HG03432 (cell line): ENCODE results near the gene SLC7A9.

ENCODE experiments used
- ATAC-seq: cut with Tn5 transposase; IDR thresholded peaks from one replicate; pipeline ENCODE4 v1.9.1; 2021; ENCODE audit warnings: mild to moderate bottlenecking, moderate library complexity; ENCODE audit not compliant: unreplicated experiment

SLC7A9 gene

DNA sequence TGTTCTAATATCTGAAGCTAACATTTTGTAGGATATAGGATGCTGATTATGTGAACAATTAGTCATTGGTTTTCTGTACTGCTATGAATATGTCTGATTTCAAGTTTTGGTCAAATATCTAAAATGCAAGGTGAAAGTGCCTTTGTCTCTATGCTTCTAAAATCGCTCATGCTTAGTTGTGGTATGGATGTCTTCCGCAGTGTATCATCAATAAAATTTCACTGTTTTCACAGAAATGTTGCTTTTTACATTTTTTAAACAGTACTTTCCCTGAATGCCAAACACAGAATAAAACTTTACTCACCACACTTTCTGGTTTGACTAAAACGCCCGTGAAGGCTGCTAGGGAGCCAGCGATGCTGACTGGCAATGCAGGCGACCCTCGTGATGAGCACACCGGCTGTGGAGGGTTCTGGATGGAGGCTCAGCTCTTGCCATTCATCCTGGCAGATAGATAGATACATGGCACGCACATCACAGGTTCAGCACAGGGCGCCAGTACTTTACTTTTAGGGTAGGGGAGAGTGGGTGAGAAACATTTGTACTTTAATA, 40.1 kb downstream of the SLC7A9 start:
- ATAC-seq: no peak

DNA sequence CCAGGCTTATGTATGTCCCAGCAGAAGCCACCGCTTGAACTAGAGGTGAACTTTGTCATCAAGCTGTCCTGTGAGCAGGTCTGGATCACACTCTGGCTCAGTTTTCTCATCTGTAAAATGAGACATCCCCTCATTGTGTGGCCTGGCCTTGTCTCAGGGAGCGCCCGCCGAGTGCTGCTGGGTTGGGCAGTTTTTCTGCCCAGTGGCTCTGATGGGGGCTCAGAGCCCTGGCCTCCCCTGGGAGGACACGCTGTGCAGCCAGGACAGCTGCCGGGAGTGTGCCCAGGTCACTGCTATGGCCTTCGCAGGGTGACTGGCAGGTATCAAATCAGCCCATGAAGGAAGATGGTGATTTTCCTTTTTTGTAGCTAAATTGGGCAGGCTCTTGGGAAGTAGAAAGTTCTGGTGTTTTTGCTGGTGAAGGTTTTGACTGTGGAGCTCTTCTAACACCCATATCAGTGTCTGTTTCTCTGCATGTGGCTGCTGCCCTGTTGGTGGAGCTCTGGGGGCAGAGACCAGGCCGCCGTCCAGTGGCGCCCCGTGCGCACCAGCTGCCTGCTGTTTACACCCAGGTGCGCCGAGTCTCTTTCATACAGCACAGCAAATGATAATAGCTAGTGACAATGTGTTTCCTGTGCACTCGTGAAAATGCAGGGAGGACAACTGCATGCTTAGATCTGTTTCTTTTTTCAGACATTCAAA, 40.8 kb downstream of the SLC7A9 start:
- ATAC-seq: no peak

DNA sequence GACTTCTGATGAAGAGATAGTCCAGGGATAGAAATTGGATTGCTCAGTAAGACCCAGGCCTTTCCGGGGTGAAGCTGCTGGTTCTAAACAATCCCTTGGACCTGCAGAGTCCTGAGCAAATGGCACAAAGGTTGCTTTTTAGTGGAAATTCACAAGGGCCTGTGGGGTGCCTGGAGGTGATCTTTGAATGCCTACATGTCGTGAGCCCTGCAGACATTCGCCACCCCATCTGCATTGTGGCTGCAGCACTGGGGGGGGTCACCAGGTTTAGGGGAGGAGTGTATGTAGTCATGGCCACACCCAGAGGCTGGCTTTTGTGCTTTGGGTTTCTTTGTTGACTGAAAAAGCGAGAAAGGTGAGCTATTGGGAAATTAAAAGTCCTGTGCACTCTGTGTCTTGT, 41.4 kb downstream of the SLC7A9 start:
- ATAC-seq: no peak

DNA sequence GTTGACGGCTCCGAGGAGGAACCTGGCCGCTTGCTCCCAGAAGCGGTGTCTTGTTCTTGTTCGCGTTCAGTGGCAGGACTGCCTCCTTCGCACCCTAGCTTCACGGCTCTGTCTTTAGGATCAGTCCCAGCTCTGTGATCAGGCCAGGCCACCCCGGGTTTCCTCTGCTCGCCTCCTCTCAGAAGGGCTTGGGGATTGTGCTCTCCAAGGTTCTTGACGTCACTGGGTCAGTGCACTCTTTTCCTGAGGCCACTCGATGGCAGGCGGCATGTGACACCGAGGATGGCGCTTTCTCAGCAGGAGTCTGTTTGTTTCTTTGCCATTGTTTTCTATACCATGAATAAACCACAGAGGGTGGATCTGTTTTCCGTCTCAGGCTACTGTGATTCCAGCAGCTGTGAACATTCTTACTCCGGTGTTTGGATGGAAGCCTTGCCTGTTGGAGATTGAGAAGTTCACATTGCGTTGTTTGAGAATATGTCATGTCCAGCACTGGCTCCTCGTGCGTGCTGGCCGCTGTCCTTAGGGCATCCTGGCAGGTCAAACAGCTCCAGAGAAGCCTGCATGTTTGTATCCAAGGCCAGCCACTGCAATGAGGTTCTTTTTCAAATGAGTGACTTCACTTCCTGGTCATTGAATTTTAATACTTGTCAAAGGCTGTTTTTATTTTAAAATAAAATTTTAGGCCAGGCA, 44.5 kb downstream of the SLC7A9 start:
- no peak for ATAC-seq

DNA sequence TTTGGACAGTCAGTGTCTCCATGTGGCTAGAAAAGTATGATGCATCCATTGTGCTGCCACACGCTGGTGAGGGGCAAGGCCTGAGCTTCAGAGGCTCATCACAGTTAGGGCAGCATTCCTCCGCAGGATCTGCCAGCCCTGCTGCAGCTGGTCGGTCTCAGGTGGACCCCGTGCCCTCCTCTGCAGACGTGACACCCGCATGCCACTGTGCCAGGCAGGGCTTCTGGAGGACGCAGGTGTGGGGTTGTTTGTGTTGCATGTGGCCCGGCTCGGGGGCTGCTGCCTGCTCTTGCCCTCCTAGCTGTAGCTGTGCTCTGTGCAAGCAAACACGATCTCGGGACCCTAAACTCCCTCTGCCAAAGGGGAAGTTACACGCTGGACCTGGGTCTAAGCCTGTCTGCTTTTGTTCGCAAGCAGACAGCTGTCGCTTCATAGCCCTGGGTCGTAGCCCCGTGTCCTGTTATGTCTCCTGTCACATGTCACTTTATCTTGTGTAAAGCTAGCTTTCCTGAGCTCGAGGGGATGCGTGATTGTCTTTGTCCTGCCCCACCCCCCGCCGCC, 45.3 kb downstream of the SLC7A9 start:
- ATAC-seq: no peak

DNA sequence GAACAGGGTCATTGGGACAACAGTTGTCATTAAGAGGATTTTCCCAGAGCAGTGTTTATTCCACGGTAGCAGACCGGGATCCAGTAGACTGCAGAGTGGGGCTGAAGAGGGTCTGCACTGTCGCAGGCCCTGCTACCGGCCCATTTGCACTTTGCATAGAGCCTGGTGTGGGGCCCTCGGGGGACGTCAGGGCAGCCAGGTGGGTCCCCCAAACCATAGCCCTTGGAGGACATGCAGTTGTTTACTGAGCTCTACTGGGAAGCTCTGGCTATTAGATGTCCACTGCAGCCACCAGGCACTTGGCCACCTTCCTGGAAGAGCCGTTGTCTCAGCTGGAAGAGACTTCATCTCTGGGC, 45.8 kb downstream of the SLC7A9 start:
- ATAC-seq: no peak

DNA sequence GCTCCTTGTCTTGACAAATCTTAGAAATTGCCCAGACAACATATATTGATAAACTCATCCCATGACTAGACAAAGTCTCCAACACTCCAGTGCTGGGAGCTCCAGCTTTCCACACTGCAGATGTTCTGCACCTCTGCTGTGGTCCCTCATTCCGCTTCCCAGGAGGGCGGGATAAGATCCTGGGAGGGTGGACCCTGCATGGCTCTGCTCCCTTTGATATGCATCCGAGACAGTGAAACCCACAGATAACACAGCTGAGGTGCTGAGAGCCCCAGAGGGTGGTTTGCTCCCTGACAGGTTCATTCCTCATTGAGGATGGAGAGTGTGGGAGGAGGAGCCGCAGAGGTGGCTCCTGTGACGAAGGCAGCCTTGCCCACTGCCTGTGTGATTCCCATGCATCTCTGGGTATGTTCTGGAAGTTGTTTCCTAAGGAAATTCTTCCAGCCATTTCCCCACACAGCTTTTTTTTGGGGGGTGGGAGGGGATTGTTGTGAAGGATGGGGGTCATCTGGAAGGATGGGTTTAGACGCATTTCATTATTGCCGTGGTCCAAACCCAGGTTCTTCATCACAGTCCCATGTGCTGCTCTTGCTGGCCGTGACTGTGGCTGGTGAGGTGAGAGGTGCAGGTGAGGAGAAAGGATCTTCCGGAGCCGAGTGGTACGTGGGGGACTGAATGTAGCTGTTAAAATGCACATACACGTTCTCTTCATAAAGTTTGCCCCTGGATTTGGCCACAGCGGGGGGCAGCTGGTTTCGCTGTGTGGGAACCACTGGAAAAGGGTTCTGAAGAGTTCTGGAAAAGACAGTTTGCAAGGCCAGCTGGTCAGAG, 46.4 kb downstream of the SLC7A9 start:
- ATAC-seq: no peak

DNA sequence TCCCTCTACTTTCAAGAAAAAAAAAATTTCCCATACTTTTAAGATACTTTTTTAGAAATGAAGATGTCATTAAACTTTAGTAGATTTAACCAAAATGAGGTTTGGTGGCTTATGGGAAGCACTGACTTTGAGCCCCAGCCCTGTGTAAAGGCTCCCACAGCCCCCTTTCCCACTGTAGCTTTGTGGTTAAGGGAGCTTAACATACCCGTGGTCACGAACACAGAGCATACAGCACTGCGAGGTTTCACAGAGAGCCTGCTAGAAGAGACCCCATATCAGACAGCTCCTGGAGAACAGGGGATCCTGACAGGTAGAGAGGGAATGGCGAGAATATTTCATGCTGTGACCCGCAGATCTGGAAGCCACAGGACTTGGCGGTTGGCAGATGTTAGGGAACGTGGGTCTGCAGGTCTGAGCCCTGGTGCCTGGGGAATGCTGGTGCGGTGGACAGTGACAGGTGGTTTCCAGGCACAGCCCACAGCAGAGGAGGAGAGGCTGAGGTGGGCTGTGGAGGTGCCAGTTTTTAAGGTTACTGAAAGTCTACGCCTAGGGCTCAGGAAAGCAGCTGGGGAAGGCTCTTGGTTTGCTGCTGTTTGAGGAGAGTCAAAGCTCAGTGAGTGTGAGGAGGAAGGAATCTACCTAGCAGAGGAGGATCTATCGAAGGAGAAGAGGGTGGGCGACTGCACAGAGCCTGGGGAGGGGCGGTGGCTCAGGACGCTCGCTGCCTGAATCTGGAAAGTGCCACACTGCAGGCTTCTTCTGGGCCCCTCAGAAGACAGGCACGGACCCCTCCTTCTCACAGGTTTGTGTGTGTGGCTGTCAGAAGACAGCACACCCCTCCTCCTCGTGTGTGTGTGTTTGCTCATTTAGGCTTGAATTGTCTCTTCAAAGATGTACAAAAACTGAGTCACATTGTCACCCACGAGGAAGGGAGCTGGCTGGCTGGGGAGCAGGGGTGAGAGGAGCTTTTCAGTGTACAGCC, 49.9 kb downstream of the SLC7A9 start:
- no peak for ATAC-seq

DNA sequence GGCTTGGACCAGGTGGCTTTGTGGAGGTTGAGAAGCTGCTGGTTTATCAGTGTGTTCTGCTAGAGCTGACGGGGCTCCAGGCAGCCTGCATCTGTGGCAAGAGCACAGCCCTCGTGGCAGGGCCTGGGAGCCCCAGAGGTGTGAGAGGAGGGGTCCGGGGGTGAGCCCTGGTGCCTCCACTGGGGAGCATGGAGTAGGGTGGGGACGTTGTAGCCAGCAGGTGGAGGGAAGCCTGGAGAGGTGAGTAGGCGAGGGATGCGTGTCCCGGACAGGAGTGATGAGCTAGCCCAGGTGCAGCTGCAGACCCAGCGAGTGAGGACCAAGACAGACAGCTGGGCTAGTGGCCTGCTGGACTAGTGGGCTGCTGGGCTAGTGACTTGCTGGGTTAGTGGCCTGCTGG, 51.0 kb downstream of the SLC7A9 start:
- ATAC-seq: no peak

DNA sequence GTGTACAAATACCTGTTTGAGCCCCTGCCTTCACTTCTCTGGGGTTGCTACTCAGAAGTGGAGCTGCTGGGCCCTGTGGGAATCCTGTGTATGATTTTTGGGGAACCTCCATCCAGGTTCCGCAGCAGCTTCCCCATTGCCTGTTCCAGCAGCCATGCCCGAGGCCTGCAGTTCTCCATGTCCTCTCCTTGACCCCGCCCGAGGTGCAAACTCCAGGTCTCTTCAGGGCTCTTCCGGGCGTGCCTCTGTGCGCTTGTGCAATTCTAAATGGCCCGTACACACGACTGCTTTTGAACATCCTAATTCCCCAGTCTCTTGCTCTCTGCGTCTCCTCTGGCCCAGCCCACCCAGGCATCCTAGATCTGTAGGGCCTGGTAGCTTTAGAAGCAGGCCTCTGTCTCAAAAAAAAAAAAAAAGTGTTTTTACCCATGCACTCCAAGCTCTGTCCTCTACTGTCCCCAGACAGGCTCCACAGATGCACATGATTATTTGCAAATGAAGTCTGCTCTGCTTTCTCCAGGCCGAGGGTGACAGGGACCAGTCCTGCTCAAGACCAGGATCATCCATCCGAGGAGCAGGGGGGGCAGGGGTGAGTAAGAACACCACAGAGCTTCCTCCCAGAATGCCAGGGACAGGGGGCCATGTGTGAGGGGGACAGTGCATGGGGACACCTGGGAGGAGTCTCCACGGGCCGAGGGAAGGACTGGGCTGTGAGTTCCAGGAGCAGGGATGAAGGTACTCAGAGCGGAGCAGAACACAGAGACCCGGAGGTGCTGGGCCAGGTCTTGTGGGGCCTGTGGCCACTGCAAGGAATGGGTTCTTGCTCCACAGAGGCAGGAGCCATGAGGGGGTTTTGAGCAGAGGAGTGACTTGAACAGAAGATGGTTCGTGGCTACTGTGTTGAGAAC, 51.7 kb downstream of the SLC7A9 start:
- no peak for ATAC-seq

DNA sequence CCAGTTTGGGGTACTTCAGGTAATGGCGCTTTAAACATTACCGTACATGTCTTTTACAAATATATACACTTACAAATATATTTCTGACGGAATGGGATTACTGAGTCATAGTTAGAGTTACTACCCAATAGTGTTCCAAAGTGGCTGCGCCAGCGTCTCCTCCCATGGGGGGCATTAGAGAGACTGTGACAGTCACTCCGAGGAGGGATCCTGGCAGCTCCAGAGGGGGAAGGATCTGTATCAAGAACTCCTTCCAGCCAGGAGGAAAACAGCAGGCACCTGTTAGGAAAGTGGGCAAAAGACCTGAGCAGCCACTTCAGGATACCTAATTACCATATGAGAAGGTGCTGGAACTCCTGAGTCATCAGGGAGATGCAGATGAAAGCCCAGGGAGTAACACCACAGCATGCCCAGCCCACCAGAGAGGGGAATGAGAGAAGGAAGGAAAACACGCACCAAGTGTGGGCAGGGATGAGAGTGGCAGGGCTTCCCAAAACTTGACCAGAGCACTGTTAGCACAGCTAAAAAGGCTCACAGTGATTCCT, 52.9 kb downstream of the SLC7A9 start:
- ATAC-seq: no peak

DNA sequence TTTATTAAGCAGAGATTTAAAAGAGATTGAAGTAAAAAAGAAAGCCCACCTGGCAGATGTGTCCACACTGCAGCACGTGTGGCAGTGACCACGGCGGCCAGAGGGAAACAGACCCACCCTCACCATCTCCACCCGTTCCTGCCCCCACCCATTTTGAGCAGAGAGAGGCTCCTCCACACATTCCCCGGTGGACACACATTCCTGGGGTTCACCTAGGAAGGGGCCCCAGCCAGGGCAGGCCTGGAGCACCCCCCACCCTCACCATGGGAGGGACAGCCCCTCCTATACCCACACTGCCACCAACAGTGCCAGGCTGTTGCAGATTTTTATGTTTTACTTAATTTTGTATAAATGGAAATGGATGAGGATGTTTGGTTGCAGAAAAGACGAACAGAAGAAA, 54.9 kb downstream of the SLC7A9 start:
- no peak for ATAC-seq

DNA sequence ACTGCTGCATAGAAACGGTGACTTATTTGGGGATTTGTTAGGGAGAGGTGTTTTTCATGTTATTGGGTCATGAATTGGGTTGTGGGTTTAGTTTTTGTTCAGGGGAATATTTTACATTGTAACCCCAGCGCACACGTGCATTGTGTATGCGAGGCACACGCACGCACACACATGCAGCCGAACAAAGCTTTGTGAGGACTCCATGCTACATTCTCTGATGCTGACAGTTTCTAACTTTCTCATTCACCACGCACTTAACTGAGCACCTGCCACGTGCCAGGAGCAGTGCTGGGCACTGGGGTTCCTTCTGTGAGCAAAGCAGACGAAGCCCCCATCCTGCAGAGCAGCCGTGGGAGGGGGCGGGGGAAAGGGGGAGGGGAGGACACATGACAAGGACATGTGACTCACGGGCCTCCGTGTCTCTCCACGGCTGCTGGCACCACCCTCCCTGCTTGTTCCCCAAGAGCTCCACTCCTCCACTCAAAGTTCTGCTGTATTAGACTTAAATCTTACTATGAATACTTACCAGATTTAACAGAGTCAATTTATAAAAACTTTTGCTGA, 55.6 kb downstream of the SLC7A9 start:
- no peak for ATAC-seq

DNA sequence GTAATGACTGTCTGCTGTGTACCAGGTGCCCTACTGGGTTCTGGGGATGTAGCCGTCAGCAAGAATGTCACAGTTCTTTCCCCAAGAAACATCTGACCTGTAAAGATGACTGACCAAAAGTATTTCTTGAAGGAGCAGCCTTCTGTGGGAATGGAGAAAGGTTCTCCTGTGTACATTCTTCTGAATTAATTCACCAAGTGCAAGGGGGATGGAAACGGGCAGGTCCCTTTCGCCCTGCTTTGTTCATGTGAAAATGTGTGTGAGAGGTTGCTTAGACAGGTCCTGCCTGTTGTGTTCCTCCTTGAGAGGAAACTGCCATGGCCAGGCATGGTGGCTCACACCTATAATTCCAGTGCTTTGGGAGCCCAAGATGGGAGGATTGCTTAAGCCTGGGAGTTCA, 57.0 kb downstream of the SLC7A9 start:
- no peak for ATAC-seq

DNA sequence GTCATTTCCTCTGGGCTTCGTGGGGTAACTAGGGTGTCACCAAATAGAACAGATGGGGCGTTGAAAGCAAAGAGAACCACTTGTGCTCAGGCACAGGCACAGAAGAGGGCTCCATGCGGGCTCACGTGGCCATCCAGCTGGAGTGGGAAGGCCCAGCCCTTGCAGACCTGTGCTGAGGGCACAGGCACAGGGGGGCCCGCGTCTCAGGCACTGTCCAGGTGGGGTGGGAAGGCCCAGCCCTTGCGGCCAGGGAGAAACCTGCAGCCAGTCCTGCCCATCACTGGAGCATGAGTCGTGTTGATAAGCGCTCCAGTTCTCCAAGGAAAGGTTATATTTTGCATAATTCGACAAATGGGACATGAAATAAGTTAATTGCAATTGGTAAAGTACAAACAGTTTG, 57.5 kb downstream of the SLC7A9 start:
- ATAC-seq: no peak

DNA sequence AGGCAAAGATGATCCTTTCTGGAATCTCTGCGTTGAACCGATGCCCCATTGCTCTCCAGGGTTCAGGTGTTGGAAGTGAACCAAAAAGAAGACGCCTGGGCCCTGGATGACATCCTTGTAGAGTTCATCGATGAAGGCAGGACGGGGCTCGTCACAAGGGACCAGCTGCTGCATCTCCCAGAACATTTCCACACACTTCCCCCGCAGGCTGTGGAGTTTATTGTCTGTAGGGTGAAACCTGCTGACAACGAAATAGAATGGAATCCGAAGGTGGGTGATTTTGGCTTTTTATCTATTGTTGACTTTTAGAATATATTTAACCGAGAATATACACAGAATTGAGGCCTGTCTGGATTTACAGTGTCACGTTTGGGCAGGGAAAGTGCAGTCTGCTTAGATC, 58.4 kb downstream of the SLC7A9 start:
- no peak for ATAC-seq

DNA sequence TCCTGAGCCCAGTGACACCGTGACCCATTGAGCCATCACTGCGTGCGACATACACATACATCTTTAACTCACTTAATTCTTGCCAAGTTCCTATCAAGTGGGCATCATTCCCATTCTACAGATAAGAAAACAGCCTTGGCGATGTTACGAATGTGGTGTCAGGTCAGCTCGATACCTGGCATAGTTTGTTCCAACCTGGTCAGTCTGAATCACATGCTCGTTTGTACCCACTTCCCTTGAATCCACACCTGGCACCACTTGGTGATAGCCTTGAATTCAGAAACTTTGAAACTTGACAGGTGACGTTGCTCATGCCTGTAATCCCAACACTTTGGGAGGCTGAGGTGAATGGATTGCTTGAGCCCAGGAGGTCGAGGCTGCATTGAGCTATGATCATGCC, 59.1 kb downstream of the SLC7A9 start:
- ATAC-seq: no peak

DNA sequence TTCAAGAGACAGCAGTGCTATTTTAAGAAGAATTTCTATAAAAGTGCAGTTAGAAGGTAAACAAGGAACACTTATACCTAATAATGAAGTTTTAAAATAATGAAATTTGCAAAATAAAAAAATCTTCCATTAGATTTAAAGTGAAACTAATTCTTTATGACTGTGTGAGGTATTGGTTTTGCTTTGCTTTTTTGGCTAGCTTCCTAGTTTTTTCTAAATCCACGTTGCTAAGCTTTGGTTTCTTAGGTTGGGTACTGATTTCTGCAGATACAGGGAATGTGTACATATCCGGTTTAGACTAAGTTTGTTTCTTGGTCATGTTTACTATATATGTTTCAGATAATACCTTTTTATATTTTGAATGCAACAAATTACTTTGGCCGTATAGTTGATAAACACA, 59.8 kb downstream of the SLC7A9 start:
- no peak for ATAC-seq

DNA sequence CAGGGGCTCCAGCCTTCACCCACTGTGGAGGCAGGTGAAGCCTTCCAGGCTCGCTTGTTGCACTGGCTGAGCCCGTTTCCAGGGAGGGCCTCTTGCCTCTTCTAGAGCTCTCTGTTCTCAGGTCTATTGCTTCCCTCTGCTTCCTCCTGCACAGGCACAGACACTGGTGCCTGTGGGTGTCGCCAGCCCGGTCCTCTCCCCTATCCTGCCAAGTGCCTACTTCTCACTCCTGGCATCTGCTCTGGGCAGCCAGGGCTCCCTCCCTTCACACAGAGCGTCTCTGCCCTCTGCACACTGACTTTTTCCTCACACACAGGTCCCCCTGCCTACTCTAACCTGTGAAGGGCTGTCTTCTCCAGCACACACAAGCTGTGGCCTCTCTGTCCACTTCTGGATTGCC, 60.3 kb downstream of the SLC7A9 start:
- no peak for ATAC-seq
